Dedifferentiated amniotic fluid mesenchymal stem cell (primary cell): ENCODE data around the gene SPTBN5.

ENCODE experiments used
- DNase-seq: peaks from one replicate; pipeline ENCODE4 v3.0.0-alpha.2; 2016; ENCODE audit errors: extremely low spot score

Gene SPTBN5

GRCh38 chr15:41903782-41904181 is 9.9 kb upstream of the SPTBN5 start:
- no peak for DNase-seq

GRCh38 chr15:41901431-41901830 is 7.6 kb upstream of the SPTBN5 start:
- no peak for DNase-seq

- DNase-seq, result no peak
Observed at GRCh38 chr15:41900526-41901380, 6.9 kb upstream of the SPTBN5 start.

- DNase-seq, result no peak
Observed at GRCh38 chr15:41899854-41900442, 6.1 kb upstream of the SPTBN5 start.

GRCh38 chr15:41897363-41897799 is 3.5 kb upstream of the SPTBN5 start:
- DNase-seq, result no peak

GRCh38 chr15:41896566-41896965 is 2.7 kb upstream of the SPTBN5 start:
- no peak for DNase-seq

- DNase-seq, result no peak
Observed at GRCh38 chr15:41895957-41896356, 2.1 kb upstream of the SPTBN5 start.

- no peak for DNase-seq
Observed at GRCh38 chr15:41895491-41895890, 1.6 kb upstream of the SPTBN5 start.

- DNase-seq, result peak; percentile 42
Observed at GRCh38 chr15:41894791-41895463, 1.1 kb upstream of the SPTBN5 start.

- no peak for DNase-seq
Observed at GRCh38 chr15:41894251-41894790, 468 bp upstream of the SPTBN5 start.

- DNase-seq, result no peak
Observed at GRCh38 chr15:41892621-41893421, 1.0 kb downstream of the SPTBN5 start.

- DNase-seq, result no peak
Observed at GRCh38 chr15:41891946-41892345, 1.9 kb downstream of the SPTBN5 start.

GRCh38 chr15:41891226-41891625 is 2.6 kb downstream of the SPTBN5 start:
- no peak for DNase-seq

- no peak for DNase-seq
Observed at GRCh38 chr15:41890050-41890690, 3.7 kb downstream of the SPTBN5 start.

GRCh38 chr15:41888662-41889253 is 5.1 kb downstream of the SPTBN5 start:
- DNase-seq, result no peak

GRCh38 chr15:41887893-41888292 is 6.0 kb downstream of the SPTBN5 start:
- no peak for DNase-seq

GRCh38 chr15:41887161-41887560 is 6.7 kb downstream of the SPTBN5 start:
- DNase-seq, result no peak

GRCh38 chr15:41886741-41887140 is 7.1 kb downstream of the SPTBN5 start:
- no peak for DNase-seq

- DNase-seq, result no peak
Observed at GRCh38 chr15:41885841-41886240, 8.0 kb downstream of the SPTBN5 start.

GRCh38 chr15:41885321-41885720 is 8.5 kb downstream of the SPTBN5 start:
- no peak for DNase-seq

- DNase-seq, result no peak
Observed at GRCh38 chr15:41884458-41884857, 9.4 kb downstream of the SPTBN5 start.
